GM18502 (cell line): Measurements from ENCODE around the gene GPBP1L1.
"Not testable (repeated sequence)": the region's sequence is repeated elsewhere in the genome, so short reads cannot be mapped to it uniquely, and the experiment has no call there.

Source experiments
- ATAC-seq: cut with Tn5 transposase; IDR thresholded peaks from one replicate; pipeline ENCODE4 v1.9.1; 2021; ENCODE audit warnings: mild to moderate bottlenecking; ENCODE audit not compliant: unreplicated experiment, poor library complexity

Gene GPBP1L1

DNA sequence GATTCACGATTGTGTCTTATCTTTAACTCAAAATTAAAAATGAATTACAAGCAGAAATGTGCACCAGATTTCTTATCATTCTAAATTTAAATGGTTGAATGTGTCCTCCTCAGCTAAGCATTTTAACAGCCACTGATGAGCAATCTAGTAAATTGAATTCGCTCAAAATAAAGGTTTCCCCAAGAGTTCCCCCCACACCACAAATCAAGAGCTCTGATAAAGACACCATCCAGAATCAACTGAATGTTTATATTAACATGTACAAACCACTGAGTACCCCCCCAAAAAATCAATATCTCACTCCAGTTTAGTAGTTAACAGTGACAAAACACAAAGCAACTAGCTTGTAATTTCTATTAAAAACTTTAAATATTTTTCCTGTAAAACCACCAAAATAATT lies 1.9 kb downstream of the GPBP1L1 start:
- no peak for ATAC-seq

DNA sequence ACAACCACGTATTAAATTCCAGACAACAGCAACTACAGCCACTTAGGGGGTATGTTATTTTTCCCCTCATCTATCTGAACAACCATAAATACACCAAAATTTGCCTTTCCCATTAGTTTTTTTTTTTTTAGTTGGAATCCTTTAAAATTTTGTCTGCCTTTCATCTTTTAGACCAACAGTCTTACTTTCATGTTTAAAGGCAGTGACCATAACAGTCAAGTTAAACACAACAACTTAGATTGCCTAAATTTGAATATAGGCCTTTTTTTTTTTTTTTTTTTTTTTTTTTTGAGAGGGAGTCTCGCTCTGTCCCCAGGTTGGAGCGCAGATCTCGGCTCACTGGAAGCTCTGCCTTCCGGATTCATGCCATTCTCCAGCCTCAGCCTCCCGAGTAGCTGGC lies 3.4 kb downstream of the GPBP1L1 start:
- ATAC-seq = no peak

DNA sequence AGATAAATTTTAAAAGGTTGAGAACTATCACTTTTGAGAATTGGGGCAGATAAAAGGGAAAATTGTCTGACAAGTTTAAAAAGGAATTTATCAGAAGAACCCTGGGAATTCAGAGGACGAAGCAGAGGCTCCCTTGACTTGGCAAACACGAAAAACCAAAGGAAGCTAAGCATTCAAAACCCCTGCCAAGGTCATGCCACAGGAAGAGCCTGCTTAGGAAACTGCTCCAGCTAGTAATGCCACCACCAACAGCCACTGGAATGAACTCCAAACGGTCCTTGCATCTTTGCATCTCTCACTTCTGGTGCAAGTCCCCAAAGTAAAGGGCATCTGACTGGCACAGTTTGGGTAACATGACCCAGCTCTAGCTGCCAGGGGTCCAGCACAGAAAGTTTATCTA lies 7.2 kb downstream of the GPBP1L1 start:
- no peak for ATAC-seq

GRCh38 chr1:45678489-45678888 lies 7.8 kb downstream of the GPBP1L1 start:
- no peak for ATAC-seq

DNA sequence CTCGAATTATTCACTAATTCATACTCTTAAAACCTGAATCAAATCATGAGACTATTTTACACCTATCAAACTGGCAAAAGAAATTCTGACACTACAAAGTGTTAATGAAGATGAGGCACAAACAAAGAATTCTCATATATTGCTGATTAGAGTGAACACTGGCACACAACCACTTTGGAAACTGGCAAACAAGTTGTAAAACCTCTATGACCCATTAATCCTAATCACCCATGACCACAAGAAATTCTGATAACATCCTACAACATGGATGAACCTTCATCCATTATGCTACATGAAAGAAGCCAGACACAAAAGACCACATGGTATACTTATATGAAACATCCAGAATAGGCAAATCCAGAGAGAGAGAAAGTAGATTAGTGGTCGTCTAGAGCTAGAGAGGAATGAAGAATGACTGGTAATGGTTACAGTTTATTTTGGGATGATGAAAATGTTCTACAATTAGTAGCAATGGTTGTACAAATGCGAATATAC lies 8.5 kb downstream of the GPBP1L1 start:
- no peak for ATAC-seq

GRCh38 chr1:45676553-45676952 lies 9.8 kb downstream of the GPBP1L1 start:
- not testable (repeated sequence) for ATAC-seq

DNA sequence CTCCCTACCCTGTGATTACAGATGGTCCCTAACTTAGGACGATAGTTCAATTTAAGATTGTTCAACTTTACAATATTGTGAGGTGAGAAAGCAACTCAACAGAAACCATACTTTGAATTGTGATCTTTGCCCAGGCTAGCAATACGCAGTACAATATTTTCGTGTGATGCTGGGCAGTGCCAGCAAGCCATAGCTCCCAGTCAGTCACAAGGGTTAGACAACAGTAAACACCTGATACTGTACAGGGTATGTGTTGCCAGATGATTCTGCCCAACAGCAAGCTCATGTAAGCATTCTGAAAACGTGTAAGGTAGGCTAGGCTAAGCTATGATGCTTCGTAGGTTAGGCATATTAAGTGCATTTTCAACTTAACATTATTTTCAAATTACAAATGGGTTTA lies 11.9 kb downstream of the GPBP1L1 start:
- ATAC-seq = no peak

DNA sequence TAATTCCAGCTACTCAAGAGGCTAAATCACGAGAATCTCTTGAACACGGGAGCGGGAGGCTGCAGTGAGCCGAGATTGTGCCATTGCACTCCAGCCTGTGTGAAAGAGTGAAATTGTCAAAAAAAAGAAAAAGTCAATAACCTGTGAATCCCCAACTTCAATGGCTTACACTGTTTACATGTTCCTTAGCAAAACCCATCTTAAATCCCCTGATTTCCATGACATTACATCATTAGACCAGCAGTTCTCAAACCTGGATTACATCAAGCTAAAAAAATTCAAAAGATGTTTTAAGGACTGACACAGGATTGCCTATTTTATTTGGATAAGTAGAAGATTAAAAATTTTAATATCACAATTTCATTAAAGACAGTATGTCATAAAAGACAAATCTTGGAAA lies 12.4 kb downstream of the GPBP1L1 start:
- ATAC-seq = no peak

DNA sequence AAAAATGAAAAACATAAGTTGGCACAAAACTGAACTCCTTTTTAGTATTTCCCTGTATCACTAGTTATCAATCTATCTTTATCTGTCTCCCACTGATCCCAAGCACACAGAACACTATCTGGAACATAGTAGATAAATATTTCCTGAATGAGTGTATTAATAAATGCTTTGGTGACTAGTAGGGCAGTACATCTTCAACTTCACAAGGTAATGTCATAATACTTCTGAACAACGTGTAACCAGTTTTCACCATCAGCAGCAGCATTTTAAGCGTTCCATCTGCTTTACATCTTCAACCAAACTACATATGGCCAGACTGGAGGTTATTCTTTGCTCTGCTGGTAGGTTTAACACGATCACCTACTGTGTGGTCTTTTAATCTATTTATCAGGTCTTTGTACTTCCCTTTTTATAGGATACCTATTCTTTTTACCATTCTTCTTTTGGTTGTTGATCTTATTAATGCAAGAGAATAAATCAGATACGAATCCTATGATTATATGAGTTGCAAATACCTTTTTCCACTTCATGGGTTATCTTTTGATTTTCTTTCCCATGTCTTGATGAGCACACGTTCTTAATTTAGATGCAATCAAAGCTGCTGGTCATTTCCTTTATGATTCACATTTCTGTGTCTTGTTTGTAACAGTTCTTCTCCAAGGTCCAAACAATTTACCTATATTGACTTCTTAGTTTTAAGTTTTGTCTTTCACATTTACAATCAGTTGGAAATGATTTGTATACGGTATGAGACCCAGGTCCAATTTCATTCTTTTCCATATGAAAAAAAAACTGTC lies 16.3 kb downstream of the GPBP1L1 start:
- ATAC-seq = no peak

GRCh38 chr1:45669379-45669778 lies 17.0 kb downstream of the GPBP1L1 start:
- ATAC-seq = no peak

GRCh38 chr1:45668526-45668925 lies 17.8 kb downstream of the GPBP1L1 start:
- ATAC-seq = no peak

- ATAC-seq = no peak
These were observed 18.8 kb downstream of the GPBP1L1 start for GRCh38 chr1:45667321-45668111.

DNA sequence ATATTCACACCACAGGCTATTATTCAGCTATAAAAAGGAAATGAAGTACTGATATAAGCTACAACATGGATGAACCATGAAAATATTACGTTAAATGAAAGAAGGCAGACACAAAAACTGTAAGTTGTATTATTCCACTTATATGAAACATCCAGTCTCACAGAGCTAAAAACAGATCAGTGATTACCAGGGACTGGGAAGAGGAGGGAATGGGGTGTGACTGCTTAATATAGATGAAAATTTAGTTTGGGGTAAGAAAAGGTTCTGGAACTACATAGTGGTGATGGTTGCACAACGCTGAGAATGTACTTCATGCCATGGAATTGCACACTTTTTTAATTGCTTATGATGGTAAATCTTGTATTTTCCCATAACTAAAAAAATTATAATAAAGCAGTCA lies 19.5 kb downstream of the GPBP1L1 start:
- ATAC-seq = no peak

DNA sequence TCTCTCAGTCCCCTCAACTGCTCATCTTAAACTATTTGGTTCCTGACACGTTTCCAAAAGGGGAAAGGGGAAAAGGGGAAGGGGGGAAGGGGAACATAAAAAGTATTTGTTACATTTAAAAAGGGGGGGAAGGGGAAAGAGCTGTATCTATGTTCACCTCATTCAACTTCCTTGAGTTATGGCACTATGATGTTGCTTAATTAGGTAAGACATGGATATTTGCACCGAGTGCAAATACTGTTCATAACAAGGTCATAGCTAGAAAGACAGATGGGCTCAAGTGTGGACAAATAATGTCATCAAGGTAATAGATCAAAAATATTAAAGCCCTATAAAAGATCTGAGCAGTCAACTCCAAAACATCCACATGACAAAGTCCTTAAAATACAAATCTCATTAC lies 26.0 kb downstream of the GPBP1L1 start:
- no peak for ATAC-seq

DNA sequence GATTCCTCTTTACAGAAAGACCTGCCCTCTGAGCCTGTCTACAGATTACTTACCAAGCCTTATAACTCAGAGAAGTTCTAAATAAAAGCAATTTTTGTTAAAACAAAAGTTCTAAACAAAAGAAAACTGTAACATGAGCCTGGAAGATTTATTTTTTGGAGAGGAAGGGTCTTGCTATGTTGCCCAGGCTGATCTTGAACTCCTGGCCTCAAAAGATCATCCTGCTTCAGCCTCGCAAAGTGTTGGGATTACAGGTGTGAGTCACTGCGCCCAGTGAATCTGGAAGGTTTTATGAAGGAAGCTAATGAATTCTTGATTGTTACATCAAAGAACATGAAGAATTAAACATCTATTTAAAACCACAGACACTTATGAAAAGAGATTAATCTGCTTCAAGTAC lies 27.1 kb downstream of the GPBP1L1 start:
- no peak for ATAC-seq

DNA sequence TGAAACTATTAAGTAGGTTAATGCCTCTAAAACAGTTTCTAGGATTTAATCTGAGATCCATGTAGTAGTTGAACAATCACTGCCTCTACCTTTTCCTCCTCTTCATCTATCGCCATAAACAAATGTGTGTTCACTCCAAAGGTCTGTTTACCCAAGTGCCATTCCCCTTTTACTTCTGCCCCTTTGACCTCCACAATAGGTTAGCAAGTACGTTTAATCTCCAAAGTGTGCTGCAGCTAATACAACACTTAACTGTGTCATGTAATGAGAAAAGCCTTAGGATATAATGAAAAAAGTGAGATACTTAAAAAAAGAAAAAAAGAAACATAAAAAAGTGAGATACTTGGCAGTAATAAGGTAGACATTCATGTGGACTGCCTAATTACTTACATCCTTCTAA lies 28.2 kb downstream of the GPBP1L1 start:
- no peak for ATAC-seq

DNA sequence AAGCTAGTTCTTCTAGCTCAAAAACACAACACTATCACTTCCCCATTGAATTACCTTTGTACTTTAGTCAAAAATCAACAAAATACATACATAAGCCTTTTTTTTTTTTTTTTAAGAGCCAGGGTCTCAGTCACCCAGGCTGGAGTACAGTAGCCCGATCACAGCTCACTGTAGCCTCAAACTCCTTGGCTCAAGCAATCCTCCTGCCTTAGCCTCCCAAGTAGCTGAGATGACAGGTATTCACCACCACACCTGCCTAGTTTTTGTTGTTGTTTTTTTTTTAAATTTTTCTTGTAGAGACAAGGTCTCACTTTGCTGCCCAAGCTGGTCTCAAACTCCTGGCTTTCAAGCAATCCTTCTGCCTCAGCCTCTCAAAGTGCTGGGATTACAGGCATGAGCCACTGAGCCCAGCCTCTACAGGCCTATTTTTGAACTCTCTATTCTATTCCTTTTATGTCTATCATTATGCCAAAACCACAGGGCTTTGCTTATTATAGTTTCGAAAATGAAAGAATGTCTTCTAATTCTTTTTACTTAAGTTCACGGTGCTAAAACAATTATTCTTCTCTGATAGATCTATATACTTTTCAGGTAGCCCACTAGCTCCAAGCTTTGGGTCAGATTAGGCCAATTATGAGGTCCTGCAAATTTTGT lies 29.6 kb downstream of the GPBP1L1 start:
- no peak for ATAC-seq

GRCh38 chr1:45654540-45655280 lies 31.6 kb downstream of the GPBP1L1 start:
- no peak for ATAC-seq

- no peak for ATAC-seq
These were observed 38.9 kb downstream of the GPBP1L1 start for GRCh38 chr1:45647248-45648021.

GRCh38 chr1:45644661-45645060 lies 41.7 kb downstream of the GPBP1L1 start:
- no peak for ATAC-seq
